GM10248 (cell line): Measurements from ENCODE around the gene CAMK1.
A peak's percentile ranks its signal among the peaks of the same experiment; 100 is the strongest.

ENCODE experiments used
- CTCF ChIA-PET: fragments of 300-600 bp; sonication (Branson Sonifier 250); formaldehyde crosslinking; extraction: SDS; loops from one replicate; lab custom pipeline; 2021; ENCODE audit warnings: antibody characterized with exemption; lab: Yijun Ruan, JAX
- POLR2A ChIA-PET: fragments of 350-650 bp; sonication (Branson Sonifier 250); formaldehyde crosslinking; extraction: SDS; loops from one replicate; lab custom pipeline; 2020; ENCODE audit warnings: antibody characterized with exemption; lab: Yijun Ruan, JAX
- DNase-seq: peaks from one replicate; pipeline ENCODE4 v3.0.0; 2012; ENCODE audit errors: extremely low spot score
- CTCF ChIP-seq: IDR thresholded peaks from 2 replicates; pipeline ENCODE4 v1.5.1; 2012; ENCODE audit warnings: mild to moderate bottlenecking, low read depth; ENCODE audit errors: extremely low read depth, missing control alignments, control extremely low read depth

The CAMK1 gene

DNA sequence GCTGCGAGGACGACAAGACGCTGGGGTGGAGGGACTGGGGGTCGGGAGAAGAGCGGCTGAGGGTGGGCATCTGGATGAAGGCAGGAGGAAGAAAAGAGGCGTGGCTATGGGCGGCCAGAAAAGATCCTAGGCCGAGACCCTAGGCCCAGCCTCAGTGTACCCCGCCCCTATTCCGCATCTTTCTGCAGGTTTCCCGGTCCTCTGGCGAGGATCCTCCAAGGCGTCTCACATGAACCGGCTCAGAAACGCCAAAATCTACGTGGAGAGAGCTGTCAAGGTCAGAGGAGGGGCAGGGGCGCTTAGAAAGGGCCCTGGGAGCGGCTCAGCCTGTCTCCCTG, 40.7 kb upstream of the CAMK1 start:
- no peak for DNase-seq
- ChIA-PET POLR2A (no interaction called here), CTCF (no interaction called here)
- no peak for TF ChIP-seq CTCF

DNA sequence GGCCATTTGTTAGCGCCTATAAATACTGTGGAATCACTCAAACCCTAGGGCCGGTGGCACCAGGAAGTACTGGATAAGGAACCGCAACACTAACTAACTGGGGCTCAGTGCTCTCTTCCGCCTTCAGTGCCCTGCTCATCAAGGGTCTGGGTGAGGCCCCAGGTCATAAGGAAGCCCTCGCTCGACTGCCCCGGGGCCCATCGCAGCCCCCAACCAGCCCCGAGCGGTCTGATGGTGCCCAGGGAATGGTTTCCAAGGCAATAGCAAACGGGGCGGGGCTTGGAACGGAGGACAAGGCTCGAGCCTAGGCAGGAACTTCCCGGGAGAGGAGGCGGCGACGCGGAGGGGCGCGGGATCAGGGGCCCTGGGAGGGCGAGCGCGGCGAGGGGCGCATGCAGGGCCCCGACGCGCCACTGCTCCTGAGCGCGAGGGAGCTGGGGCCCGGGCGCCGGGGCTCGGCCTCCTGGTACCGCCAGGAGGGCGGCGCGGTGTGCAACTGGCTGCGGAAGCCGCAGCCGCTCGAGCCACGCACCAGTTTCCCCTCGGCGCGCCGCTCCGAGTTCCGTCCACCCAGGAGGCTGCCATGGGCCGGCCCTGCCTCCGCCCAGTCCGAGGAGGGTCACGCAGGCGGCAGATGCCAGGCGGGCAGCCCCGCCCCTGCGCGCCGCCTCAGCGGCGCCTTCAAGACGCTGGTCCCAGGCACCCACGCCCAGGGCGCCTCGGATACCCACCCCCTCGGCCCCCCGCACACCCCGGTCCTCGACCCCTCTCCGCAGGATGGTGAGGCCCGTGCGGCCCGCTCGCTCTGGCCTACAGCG, 40.1 kb upstream of the CAMK1 start, which contains the start of gene TTLL3:
Gene TTLL3, plus strand, starts transcription at position 648 of the 818 bp plus-strand sequence. CDS start 400 bp downstream, outside the sequence.
- TF ChIP-seq CTCF = no peak
- DNase-seq = peak; percentile 56
- ChIA-PET POLR2A (no interaction called here), CTCF (interaction anchor here (1.1 to 2.2 kb wide), 2 partner anchors 17 to 306 kb away, joined by 3 to 5 read pairs; partner anchors contain the start of genes ARPC4 and TADA3)

GRCh38 chr3:9809239-9809614, 39.5 kb upstream of the CAMK1 start:
- POLR2A ChIA-PET = no interaction called here
- TF ChIP-seq CTCF = no peak
- no peak for DNase-seq
- CTCF ChIA-PET = interaction anchor here (1.1 to 2.2 kb wide), 2 partner anchors 17 to 306 kb away, joined by 3 to 5 read pairs; partner anchors contain the start of genes ARPC4 and TADA3

GRCh38 chr3:9808345-9809037, 38.7 kb upstream of the CAMK1 start:
- TF ChIP-seq CTCF = no peak
- peak; percentile 46 for DNase-seq
- CTCF ChIA-PET = interaction anchor here (1.0 to 2.2 kb wide), 9 partner anchors 11 to 305 kb away, joined by 3 to 5 read pairs (median 3); partner anchors contain the start of genes ARPC4 and TADA3
- POLR2A ChIA-PET = interaction anchor here (0.6 to 0.8 kb wide), 3 partner anchors 16 to 166 kb away, joined by 3 to 5 read pairs (median 3); partner anchors contain the start of gene ARPC4

GRCh38 chr3:9807981-9808344, 38.2 kb upstream of the CAMK1 start:
- no peak for TF ChIP-seq CTCF
- no peak for DNase-seq
- CTCF ChIA-PET = interaction anchor here (1.0 to 2.2 kb wide), 8 partner anchors 12 to 305 kb away, joined by 3 to 5 read pairs (median 3); no protein-coding TSS in a partner anchor
- POLR2A ChIA-PET = interaction anchor here (0.6 to 0.8 kb wide), 2 partner anchors 15 to 32 kb away, joined by 3 read pairs; partner anchors contain the start of gene ARPC4

DNA sequence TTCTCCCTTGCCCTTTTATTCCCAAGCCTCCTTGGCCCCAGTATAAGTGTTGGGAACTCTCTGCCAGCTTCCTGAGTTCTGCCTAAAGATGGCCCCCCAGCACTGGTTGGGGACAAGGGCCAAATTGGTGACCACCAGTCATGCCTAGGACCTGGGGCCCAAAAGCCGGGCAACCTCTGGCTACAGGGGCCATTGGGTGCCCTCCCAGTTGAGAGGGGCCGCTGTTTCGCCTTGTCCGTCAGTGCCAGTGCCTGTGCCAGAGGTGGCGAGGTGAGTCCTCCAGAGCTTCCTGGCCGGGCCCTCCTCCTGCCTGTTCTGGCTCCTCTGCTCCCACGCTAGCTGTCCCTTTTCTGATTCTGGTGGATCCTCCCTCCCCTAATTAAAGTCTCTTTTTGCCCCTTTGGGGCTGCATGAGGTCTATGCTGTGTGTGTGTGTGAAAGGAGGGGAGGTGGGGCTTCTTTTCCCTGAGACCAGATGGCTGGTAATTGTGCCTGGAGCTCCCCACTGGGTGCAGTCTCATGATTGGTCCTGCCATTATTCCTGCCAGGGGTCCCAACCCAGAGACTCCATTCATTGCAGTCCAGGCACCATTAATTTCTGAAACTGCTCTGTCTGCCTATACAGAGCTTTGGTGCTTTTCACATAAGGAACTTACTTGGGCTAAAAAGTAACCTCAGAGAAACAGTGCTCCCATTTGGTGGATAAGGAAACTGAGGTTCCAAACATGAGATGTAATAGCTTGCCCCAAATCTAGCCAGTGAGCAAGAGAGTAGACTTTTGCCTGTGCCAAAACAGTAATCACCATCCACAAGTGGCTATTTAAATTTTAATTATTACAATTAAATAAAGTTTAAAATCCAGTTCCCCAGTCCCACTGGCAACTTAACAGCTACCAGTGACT, 37.2 kb upstream of the CAMK1 start:
- POLR2A ChIA-PET = no interaction called here
- TF ChIP-seq CTCF = no peak
- DNase-seq = no peak
- CTCF ChIA-PET = interaction anchor here (0.9 to 2.2 kb wide), 6 partner anchors 10 to 303 kb away, joined by 3 to 5 read pairs (median 3); no protein-coding TSS in a partner anchor
